ENCODE results near the gene PRCD.

GRCh38 chr17:76534831-76535732, 4.8 kb upstream of the PRCD start:
- TF ChIP-seq EZH2 (IDR thresholded peaks at IDR 0.05; ENCODE audit: insufficient read depth, poor library complexity, severe bottlenecking): no peak
- TF ChIP-seq EZH2phosphoT487 (IDR thresholded peaks at IDR 0.05; ENCODE audit: insufficient read depth, low read depth): no peak

All from GM23248 (cell line).